B cell (primary cell): Measurements from ENCODE around the gene HTR3E. TPM values are rescaled to one million over a fixed set of nuclear protein-coding genes. Genes with fewer than 3 reads are reported as not detected.

Source experiments
- ATAC-seq: fragments of 200-7000 bp; cut with Tn5 transposase; one replicate; pipeline ENCODE4 v1.10.0; 2021; ENCODE audit warnings: low read depth, mild to moderate bottlenecking, moderate number of reproducible peaks, moderate library complexity
- CTCF ChIA-PET: fragments of 350-600 bp; sonication (Branson Sonifier 250); formaldehyde crosslinking; loops from one replicate; lab custom pipeline; 2021; ENCODE audit warnings: antibody characterized with exemption, inconsistent platforms; lab: Charles Lee
- POLR2A ChIA-PET: fragments of 350-600 bp; sonication (Branson Sonifier 250); formaldehyde crosslinking; loops from one replicate; lab custom pipeline; 2021; ENCODE audit warnings: antibody characterized with exemption; lab: Charles Lee
- DNase-seq: peaks from one replicate; pipeline ENCODE4 v3.0.0; 2013
- H2AFZ ChIP-seq: 2 replicates; pipeline ENCODE4 v1.6.1; 2012; ENCODE audit warnings: mild to moderate bottlenecking, low read depth, low read length; ENCODE audit not compliant: insufficient read depth, poor library complexity, severe bottlenecking
- H3K27ac ChIP-seq, 2 donors: 1 replicate in 1 of 2; 2 replicates in 1 of 2; pipeline ENCODE4 v1.5.1; 2012 to 2013; ENCODE audit warnings: low read length in 2 of 2, mild to moderate bottlenecking in 2 of 2, moderate library complexity in 1 of 2
- H3K27me3 ChIP-seq, 4 experiments: fragments of 200-600 bp in 1 of 4; sonication (generic) in 1 of 4; replicated peaks in 1 of 4; 1 replicate in 2 of 4; 2 replicates in 2 of 4; pipeline versions ENCODE4 v1.6.1 to v1.7.0; 2013 to 2016; ENCODE audit warnings: low read length in 3 of 4, mild to moderate bottlenecking in 2 of 4, mixed read lengths in 1 of 4, moderate library complexity in 1 of 4; ENCODE audit not compliant: insufficient read depth in 4 of 4, control insufficient read depth in 3 of 4; ENCODE audit errors: control extremely low read depth in 1 of 4
- H3K36me3 ChIP-seq, 2 experiments: replicated peaks in 1 of 2; 1 replicate in 1 of 2; 2 replicates in 1 of 2; pipeline versions ENCODE4 v1.6.1 to v1.7.1; 2013; ENCODE audit warnings: low read length in 1 of 2; ENCODE audit not compliant: insufficient read depth in 2 of 2, control insufficient read depth in 1 of 2; ENCODE audit errors: control extremely low read depth in 1 of 2, extremely low read depth in 1 of 2
- H3K4me1 ChIP-seq, 2 donors: fragments of 200-600 bp in 1 of 2; sonication (generic) in 1 of 2; 1 replicate in 1 of 2; 2 replicates in 1 of 2; pipeline versions ENCODE4 v1.5.1 to v1.6.1; 2013 to 2017; ENCODE audit warnings: low read length in 2 of 2; ENCODE audit not compliant: control insufficient read depth in 2 of 2, insufficient read depth in 2 of 2
- H3K4me2 ChIP-seq: replicated peaks from 2 replicates; pipeline ENCODE3; 2012; ENCODE audit warnings: mild to moderate bottlenecking, low read depth, low read length; ENCODE audit not compliant: poor library complexity, severe bottlenecking
- H3K4me3 ChIP-seq, 5 experiments: fragments of 200-600 bp in 1 of 5; sonication (generic) in 1 of 5; 1 replicate in 3 of 5; 2 replicates in 2 of 5; pipeline versions ENCODE4 v1.5.1 to v1.7.0; 2011 to 2016; ENCODE audit warnings: low read length in 4 of 5, mild to moderate bottlenecking in 4 of 5, low read depth in 2 of 5, control low read depth in 1 of 5, moderate library complexity in 1 of 5; ENCODE audit not compliant: insufficient read depth in 1 of 5; ENCODE audit errors: control extremely low read depth in 1 of 5, extremely low read depth in 1 of 5
- H3K79me2 ChIP-seq: fragments of 200-600 bp; sonication (generic); one replicate; pipeline ENCODE4 v1.6.0; 2016; ENCODE audit warnings: low read length; ENCODE audit not compliant: control insufficient read depth, insufficient read depth
- H3K9ac ChIP-seq: fragments of 200-600 bp; sonication (generic); 2 replicates; pipeline ENCODE4 v1.6.1; 2017; ENCODE audit warnings: mild to moderate bottlenecking, low read length, moderate library complexity
- H3K9me3 ChIP-seq, 3 donors: one replicate each; pipeline versions ENCODE4 v1.6.1 to v1.7.1; 2013; ENCODE audit warnings: low read length in 2 of 3; ENCODE audit not compliant: control insufficient read depth in 2 of 3, insufficient read depth in 1 of 3; ENCODE audit errors: control extremely low read depth in 1 of 3
- H4K20me1 ChIP-seq: 2 replicates; pipeline ENCODE4 v1.6.0; 2012; ENCODE audit warnings: mild to moderate bottlenecking, low read length; ENCODE audit not compliant: insufficient read depth, control insufficient read depth, poor library complexity, severe bottlenecking
- H3K27ac Mint-ChIP-seq: one replicate; pipeline ENCODE4 v1.8.0; 2021; ENCODE audit warnings: mixed read lengths
- H3K27me3 Mint-ChIP-seq: one replicate; pipeline ENCODE4 v1.8.0; 2021; ENCODE audit warnings: mixed read lengths
- H3K4me1 Mint-ChIP-seq: one replicate; pipeline ENCODE4 v1.8.0; 2021; ENCODE audit warnings: mixed read lengths
- H3K4me3 Mint-ChIP-seq: one replicate; pipeline ENCODE4 v1.8.0; 2021; ENCODE audit warnings: mixed read lengths
- H3K9me3 Mint-ChIP-seq: one replicate; pipeline ENCODE4 v1.8.0; 2022; ENCODE audit warnings: mixed read lengths; ENCODE audit not compliant: insufficient read depth
- EZH2 ChIP-seq: IDR thresholded peaks from 2 replicates; pipeline ENCODE4 v1.6.1; 2012; ENCODE audit warnings: borderline replicate concordance, low read depth, mild to moderate bottlenecking, moderate library complexity, low read length; ENCODE audit not compliant: insufficient read depth, poor library complexity, severe bottlenecking
- WGBS: methylation state at CpG from one replicate; pipeline ENCODE4 v1.1.5; 2013; ENCODE audit warnings: missing lambda C conversion rate; ENCODE audit not compliant: insufficient coverage; 5-methylcytosine and 5-hydroxymethylcytosine counted together
- intact Hi-C: fragments of 100-400 bp; cut with micrococcal nuclease; formaldehyde crosslinking; loops from one replicate; pipeline ENCODE4 v1.10.0; 2022
- polyA minus RNA-seq: library from RNA; depleted of rRNA, polyadenylated mRNA; stranded (reverse); fragments of >200 nt; gene quantifications from 2 replicates; pipeline ENCODE4 v1.2.3, GENCODE V29; 2012
- polyA plus RNA-seq: library from polyadenylated mRNA; depleted of rRNA; stranded (reverse); fragments of >200 nt; gene quantifications from 2 replicates; pipeline ENCODE4 v1.2.3, GENCODE V29; 2012
- total RNA-seq, 2 donors: library from RNA; stranded (reverse); fragments of 120-200 nt in 1 of 2; gene quantifications; 1 replicate in 1 of 2; 2 replicates in 1 of 2; pipeline versions ENCODE4 v1.2.3 to v1.2.4, GENCODE V29; 2013 to 2022
- TF ChIP-seq, protein P1 (sequence below): fragments of 200-600 bp; IDR thresholded peaks from one replicate; pipeline ENCODE4 v1.8.0; 2022; ENCODE audit warnings: antibody characterized with exemption, mild to moderate bottlenecking

HTR3E gene, protein sequence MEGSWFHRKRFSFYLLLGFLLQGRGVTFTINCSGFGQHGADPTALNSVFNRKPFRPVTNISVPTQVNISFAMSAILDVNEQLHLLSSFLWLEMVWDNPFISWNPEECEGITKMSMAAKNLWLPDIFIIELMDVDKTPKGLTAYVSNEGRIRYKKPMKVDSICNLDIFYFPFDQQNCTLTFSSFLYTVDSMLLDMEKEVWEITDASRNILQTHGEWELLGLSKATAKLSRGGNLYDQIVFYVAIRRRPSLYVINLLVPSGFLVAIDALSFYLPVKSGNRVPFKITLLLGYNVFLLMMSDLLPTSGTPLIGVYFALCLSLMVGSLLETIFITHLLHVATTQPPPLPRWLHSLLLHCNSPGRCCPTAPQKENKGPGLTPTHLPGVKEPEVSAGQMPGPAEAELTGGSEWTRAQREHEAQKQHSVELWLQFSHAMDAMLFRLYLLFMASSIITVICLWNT
- total RNA-seq (not detected in 2 replicates), polyA plus RNA-seq (not detected in 2 replicates), polyA minus RNA-seq (not detected in 2 replicates)
- total RNA-seq (2013), result not detected

DNA sequence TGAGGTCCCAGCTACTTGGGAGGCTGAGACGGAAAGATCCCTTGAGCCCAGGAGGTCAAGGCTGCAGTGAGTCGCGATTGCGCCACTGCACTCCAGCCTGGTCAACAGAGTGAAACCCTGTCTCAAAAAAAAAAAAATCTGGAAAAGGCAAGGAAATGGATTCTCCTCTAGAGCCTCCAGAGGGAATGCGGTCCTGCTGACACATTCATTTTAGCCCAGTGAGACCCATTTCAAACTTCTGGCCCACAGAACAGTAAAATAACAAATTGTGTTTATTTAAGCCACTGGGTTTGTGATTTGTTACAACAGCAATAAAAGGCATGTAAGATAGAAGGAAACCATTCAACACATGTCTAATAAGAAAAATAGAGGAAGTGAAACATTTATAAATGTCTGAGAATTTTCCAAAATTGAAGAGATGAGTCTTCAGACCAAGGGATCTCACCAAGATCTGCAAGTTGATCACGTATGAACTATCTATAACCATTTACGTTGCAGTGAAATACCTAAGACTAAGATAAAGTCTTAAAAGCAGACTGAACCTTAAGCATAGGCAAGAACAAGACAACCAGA, at the start of gene HTR3E:
Gene HTR3E (plus strand): TSS at position 254 of the 573 bp plus-strand sequence. CDS start 466 bp downstream, outside the sequence.
- no peak for ATAC-seq
- H3K4me2 ChIP-seq, result no peak within 1 kb of the TSS
- Mint-ChIP-seq H3K9me3 (no peaks in the 10 kb centered on the region), H3K4me3 (no peak within 1 kb of the TSS), H3K27me3 (peaks cover 8% of the 10 kb centered on the region), H3K27ac (no peak within 1 kb of the TSS), H3K4me1 (no peaks in the 10 kb centered on the region)
- no peak within 1 kb of the TSS for H3K4me3 ChIP-seq
- H3K4me1 ChIP-seq, result peaks cover 0 to 3% of the 10 kb centered on the region in 2 donors
- H3K36me3 ChIP-seq, result no peaks in the 10 kb centered on the region
- intact Hi-C loops, result no loop called here
- H3K9ac ChIP-seq, result no peak within 1 kb of the TSS
- no peak for TF ChIP-seq EZH2
- TF ChIP-seq, protein P1, sequence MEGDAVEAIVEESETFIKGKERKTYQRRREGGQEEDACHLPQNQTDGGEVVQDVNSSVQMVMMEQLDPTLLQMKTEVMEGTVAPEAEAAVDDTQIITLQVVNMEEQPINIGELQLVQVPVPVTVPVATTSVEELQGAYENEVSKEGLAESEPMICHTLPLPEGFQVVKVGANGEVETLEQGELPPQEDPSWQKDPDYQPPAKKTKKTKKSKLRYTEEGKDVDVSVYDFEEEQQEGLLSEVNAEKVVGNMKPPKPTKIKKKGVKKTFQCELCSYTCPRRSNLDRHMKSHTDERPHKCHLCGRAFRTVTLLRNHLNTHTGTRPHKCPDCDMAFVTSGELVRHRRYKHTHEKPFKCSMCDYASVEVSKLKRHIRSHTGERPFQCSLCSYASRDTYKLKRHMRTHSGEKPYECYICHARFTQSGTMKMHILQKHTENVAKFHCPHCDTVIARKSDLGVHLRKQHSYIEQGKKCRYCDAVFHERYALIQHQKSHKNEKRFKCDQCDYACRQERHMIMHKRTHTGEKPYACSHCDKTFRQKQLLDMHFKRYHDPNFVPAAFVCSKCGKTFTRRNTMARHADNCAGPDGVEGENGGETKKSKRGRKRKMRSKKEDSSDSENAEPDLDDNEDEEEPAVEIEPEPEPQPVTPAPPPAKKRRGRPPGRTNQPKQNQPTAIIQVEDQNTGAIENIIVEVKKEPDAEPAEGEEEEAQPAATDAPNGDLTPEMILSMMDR, result no peak
- CTCF ChIA-PET, result no interaction called here
- H3K79me2 ChIP-seq, result no peaks in the 10 kb centered on the region
- 100% methylated on average over 2 of the region's 7 CpGs for WGBS
- H3K27me3 ChIP-seq, result peaks cover 0 to 2% (median 1%) of the 10 kb centered on the region in 4 experiments
- no peak within 1 kb of the TSS for H3K27ac ChIP-seq
- no peak for DNase-seq
- H2AFZ ChIP-seq, result no peak within 1 kb of the TSS
- no peaks in the 10 kb centered on the region for H4K20me1 ChIP-seq
- H3K9me3 ChIP-seq, result peaks cover 0 to 14% (median 11%) of the 10 kb centered on the region in 3 donors
- POLR2A ChIA-PET, result no interaction called here
